NK-92 (cell line): ENCODE data around the gene PGPEP1.
"Not testable (repeated sequence)": the region's sequence is repeated elsewhere in the genome, so short reads cannot be mapped to it uniquely, and the experiment has no call there.

Experiments
- DNase-seq: peaks from one replicate; lab custom pipeline; 2025; ENCODE audit not compliant: unreplicated experiment; lab: John Stamatoyannopoulos, UW

The PGPEP1 gene

GRCh38 chr19:18308051-18308947, 32.1 kb upstream of the PGPEP1 start:
- DNase-seq, result no peak

GRCh38 chr19:18308948-18309325, 31.5 kb upstream of the PGPEP1 start:
- no peak for DNase-seq

- DNase-seq, result no peak
Observed at GRCh38 chr19:18309525-18310064, 30.8 kb upstream of the PGPEP1 start.

GRCh38 chr19:18310118-18310909, 30.1 kb upstream of the PGPEP1 start:
- DNase-seq, result no peak

GRCh38 chr19:18310966-18311365, 29.4 kb upstream of the PGPEP1 start:
- no peak for DNase-seq

- DNase-seq, result no peak
Observed at GRCh38 chr19:18311502-18312091, 28.8 kb upstream of the PGPEP1 start.

GRCh38 chr19:18312092-18312534, 28.3 kb upstream of the PGPEP1 start:
- DNase-seq, result no peak

GRCh38 chr19:18313398-18313797, 27.0 kb upstream of the PGPEP1 start:
- DNase-seq, result no peak

- no peak for DNase-seq
Observed at GRCh38 chr19:18317961-18318800, 22.2 kb upstream of the PGPEP1 start.

GRCh38 chr19:18319591-18320135, 20.7 kb upstream of the PGPEP1 start:
- no peak for DNase-seq

- no peak for DNase-seq
Observed at GRCh38 chr19:18320865-18321733, 19.3 kb upstream of the PGPEP1 start.

- DNase-seq, result no peak
Observed at GRCh38 chr19:18321734-18322102, 18.7 kb upstream of the PGPEP1 start.

- DNase-seq, result no peak
Observed at GRCh38 chr19:18322318-18322758, 18.1 kb upstream of the PGPEP1 start.

- DNase-seq, result peak; percentile 89
Observed at GRCh38 chr19:18322759-18323460, 17.5 kb upstream of the PGPEP1 start, which contains the start of gene LSM4. LSM4 (minus strand) TSS chr19:18323076; CDS start chr19:18323020, 56 bp downstream.

GRCh38 chr19:18324373-18324731, 16.0 kb upstream of the PGPEP1 start:
- DNase-seq, result not testable (repeated sequence)

- no peak for DNase-seq
Observed at GRCh38 chr19:18326772-18327171, 13.6 kb upstream of the PGPEP1 start.

GRCh38 chr19:18328340-18329034, 11.9 kb upstream of the PGPEP1 start:
- peak; percentile 47 for DNase-seq

- DNase-seq, result no peak
Observed at GRCh38 chr19:18329035-18329376, 11.4 kb upstream of the PGPEP1 start.
